HG03442 (cell line): ENCODE results near the gene STKLD1.

ENCODE experiments used
- ATAC-seq: cut with Tn5 transposase; IDR thresholded peaks from one replicate; pipeline ENCODE4 v1.9.1; 2021; ENCODE audit warnings: mild to moderate bottlenecking, moderate library complexity; ENCODE audit not compliant: unreplicated experiment

The STKLD1 gene

GRCh38 chr9:133405508-133406438, 29.6 kb downstream of the STKLD1 start:
- ATAC-seq, result no peak

- ATAC-seq, result peak; percentile 61
Observed at GRCh38 chr9:133406480-133407307, 30.5 kb downstream of the STKLD1 start.

- ATAC-seq, result no peak
Observed at GRCh38 chr9:133408042-133408441, 31.9 kb downstream of the STKLD1 start.

- ATAC-seq, result no peak
Observed at GRCh38 chr9:133415170-133415569, 39.0 kb downstream of the STKLD1 start.

- ATAC-seq, result peak; percentile 64
Observed at GRCh38 chr9:133417541-133418461, 41.6 kb downstream of the STKLD1 start, which contains the start of gene REXO4. Gene REXO4 (minus strand): TSS chr9:133418010. CDS start chr9:133417844, 166 bp downstream.

- no peak for ATAC-seq
Observed at GRCh38 chr9:133419005-133419404, 42.8 kb downstream of the STKLD1 start.

GRCh38 chr9:133420392-133420827, 44.2 kb downstream of the STKLD1 start:
- no peak for ATAC-seq

- peak; percentile 45 for ATAC-seq
Observed at GRCh38 chr9:133421615-133422542, 45.7 kb downstream of the STKLD1 start, which contains the start of gene ADAMTS13. Gene ADAMTS13 (plus strand): TSS chr9:133422367. CDS start chr9:133422444, 77 bp downstream.

GRCh38 chr9:133423216-133423615, 47.0 kb downstream of the STKLD1 start:
- no peak for ATAC-seq

GRCh38 chr9:133424187-133424586, 48.0 kb downstream of the STKLD1 start:
- no peak for ATAC-seq

GRCh38 chr9:133425049-133425632, 49.0 kb downstream of the STKLD1 start:
- ATAC-seq, result no peak

GRCh38 chr9:133426011-133426410, 49.8 kb downstream of the STKLD1 start:
- ATAC-seq, result no peak

GRCh38 chr9:133427658-133428348, 51.6 kb downstream of the STKLD1 start:
- ATAC-seq, result no peak

- no peak for ATAC-seq
Observed at GRCh38 chr9:133428617-133429101, 52.5 kb downstream of the STKLD1 start.

- no peak for ATAC-seq
Observed at GRCh38 chr9:133429214-133429613, 53.0 kb downstream of the STKLD1 start.

GRCh38 chr9:133429641-133430161, 53.5 kb downstream of the STKLD1 start:
- no peak for ATAC-seq

- ATAC-seq, result no peak
Observed at GRCh38 chr9:133430244-133430643, 54.1 kb downstream of the STKLD1 start.

- no peak for ATAC-seq
Observed at GRCh38 chr9:133433351-133433843, 57.2 kb downstream of the STKLD1 start.
